Measurements from ENCODE around the gene SSBP3. TPM values are rescaled to one million over a fixed set of nuclear protein-coding genes. Genes with fewer than 3 reads are reported as not detected.
"Not testable (repeated sequence)": the region's sequence is repeated elsewhere in the genome, so short reads cannot be mapped to it uniquely, and the experiment has no call there.

Gene SSBP3
- total RNA-seq: 10 to 100 TPM; 21.3 to 28.0 (median 25.6) TPM

GRCh38 chr1:54406339-54407153 is at the start of gene SSBP3:
SSBP3 (minus strand) TSS chr1:54406394.
- Histone ChIP-seq H3K36me3 (no peaks in the 10 kb centered on the region), H3K27me3 (no peaks in the 10 kb centered on the region), H3K4me3 (peak within 1 kb of the TSS; percentile 94 to 99 (median 96)), H3K27ac (peak within 1 kb of the TSS; percentile 89 to 98), H3K9me3 (no peaks in the 10 kb centered on the region), H3K4me1 (peaks cover 12 to 23% of the 10 kb centered on the region in 2 donors)
- TF ChIP-seq POLR2A (IDR thresholded peaks at IDR 0.05) (no peak), POLR2AphosphoS5 (IDR thresholded peaks at IDR 0.05) (peak in 2 of 3 donors; percentile 36 to 49)
- intact Hi-C loops (cut with DNase I; ENCODE audit: low total_unique reads): loop anchor here (2.0 to 10.0 kb wide), 3 partner anchors 82 to 398 kb away; partner anchors contain the start of gene TTC22
- DNase-seq (ENCODE audit: low spot score in 2 of 2): peak; percentile 87 to 88

- peak in 1 of 2 donors; percentile 19 for DNase-seq (ENCODE audit: low spot score in 2 of 2)
- no peak overlapping the region for H3K27ac ChIP-seq
- H3K36me3 ChIP-seq: no peaks in the 10 kb centered on the region
Observed at GRCh38 chr1:54453509-54453908, 47.3 kb upstream of the SSBP3 start.

GRCh38 chr1:54453022-54453421 is 46.8 kb upstream of the SSBP3 start:
- H3K9me3 ChIP-seq: peaks cover 0 to 6% of the 10 kb centered on the region in 2 donors
- no peak for TF ChIP-seq POLR2AphosphoS5 (IDR thresholded peaks at IDR 0.05)
- no peak for TF ChIP-seq POLR2A (IDR thresholded peaks at IDR 0.05)
- no peak for TF ChIP-seq CTCF (IDR thresholded peaks at IDR 0.05)
- no peak for DNase-seq (ENCODE audit: low spot score in 2 of 2)
- no peak overlapping the region for H3K4me3 ChIP-seq
- intact Hi-C loops (cut with DNase I; ENCODE audit: low total_unique reads): no loop called here
- no peaks in the 10 kb centered on the region for H3K27me3 ChIP-seq
- H3K27ac ChIP-seq: no peak overlapping the region
- no peaks in the 10 kb centered on the region for H3K4me1 ChIP-seq
- H3K36me3 ChIP-seq: no peaks in the 10 kb centered on the region

More at GRCh38 chr1:54453509-54453908, 47.3 kb upstream of the SSBP3 start:
- intact Hi-C loops (cut with DNase I; ENCODE audit: low total_unique reads): no loop called here
- no peaks in the 10 kb centered on the region for H3K4me1 ChIP-seq
- no peak overlapping the region for H3K4me3 ChIP-seq
- TF ChIP-seq POLR2A (IDR thresholded peaks at IDR 0.05) (no peak), CTCF (IDR thresholded peaks at IDR 0.05) (no peak), POLR2AphosphoS5 (IDR thresholded peaks at IDR 0.05) (no peak)
- H3K9me3 ChIP-seq: peaks cover 0 to 6% of the 10 kb centered on the region in 2 donors
- no peaks in the 10 kb centered on the region for H3K27me3 ChIP-seq

GRCh38 chr1:54449431-54449830 is 43.2 kb upstream of the SSBP3 start:
- H3K9me3 ChIP-seq; H3K36me3 ChIP-seq; DNase-seq (ENCODE audit: low spot score in 2 of 2); H3K27ac ChIP-seq; H3K4me1 ChIP-seq; H3K27me3 ChIP-seq; H3K4me3 ChIP-seq; intact Hi-C loops (cut with DNase I; ENCODE audit: low total_unique reads): not testable (repeated sequence)

- H3K36me3 ChIP-seq; H3K4me1 ChIP-seq; DNase-seq (ENCODE audit: low spot score in 2 of 2); intact Hi-C loops (cut with DNase I; ENCODE audit: low total_unique reads); H3K4me3 ChIP-seq; H3K9me3 ChIP-seq; H3K27ac ChIP-seq; H3K27me3 ChIP-seq: not testable (repeated sequence)
Observed at GRCh38 chr1:54448801-54449200, 42.6 kb upstream of the SSBP3 start.

- not testable (repeated sequence) for DNase-seq (ENCODE audit: low spot score in 2 of 2); H3K4me3 ChIP-seq
Observed at GRCh38 chr1:54447081-54447480, 40.9 kb upstream of the SSBP3 start.

GRCh38 chr1:54442185-54442584 is 36.0 kb upstream of the SSBP3 start:
- no peak overlapping the region for H3K4me3 ChIP-seq
- DNase-seq (ENCODE audit: low spot score in 2 of 2): no peak
- TF ChIP-seq POLR2A (IDR thresholded peaks at IDR 0.05) (no peak), POLR2AphosphoS5 (IDR thresholded peaks at IDR 0.05) (no peak), CTCF (IDR thresholded peaks at IDR 0.05) (no peak)

More at GRCh38 chr1:54447081-54447480, 40.9 kb upstream of the SSBP3 start:
- H3K27ac ChIP-seq; H3K4me1 ChIP-seq; H3K36me3 ChIP-seq; intact Hi-C loops (cut with DNase I; ENCODE audit: low total_unique reads); H3K27me3 ChIP-seq; H3K9me3 ChIP-seq: not testable (repeated sequence)

More at GRCh38 chr1:54442185-54442584, 36.0 kb upstream of the SSBP3 start:
- Histone ChIP-seq H3K27me3 (no peaks in the 10 kb centered on the region), H3K4me1 (no peaks in the 10 kb centered on the region), H3K36me3 (no peaks in the 10 kb centered on the region), H3K27ac (no peak overlapping the region), H3K9me3 (no peaks in the 10 kb centered on the region)
- intact Hi-C loops (cut with DNase I; ENCODE audit: low total_unique reads): no loop called here

Data from breast epithelium (tissue), 4 donors.